Measurements from ENCODE around the gene GRIPAP1. TPM values are rescaled to one million over a fixed set of nuclear protein-coding genes. Genes with fewer than 3 reads are reported as not detected.

GRIPAP1 gene
- total RNA-seq (10 to 100 TPM; 16.2 to 26.0 (median 21.9) TPM), polyA plus RNA-seq (10 to 100 TPM; 16.6 to 34.1 TPM)
- long read RNA-seq, donor 1, transcript GRIPAP1-201 (26 exons, 3,031 nt): major isoform, 26 of 59 reads
- long read RNA-seq, donor 1, partial matches to known transcripts: 15 of 59 reads
- long read RNA-seq, donor 1, other reads (novel, unspliced or antisense): 18 of 59 reads
- long read RNA-seq, donor 2, transcript GRIPAP1-201 (26 exons, 3,031 nt): major isoform, 24 of 72 reads
- long read RNA-seq, donor 2, partial matches to known transcripts: 21 of 72 reads
- long read RNA-seq, donor 2, other reads (novel, unspliced or antisense): 26 of 72 reads
- long read RNA-seq, donor 3, transcript GRIPAP1-201 (26 exons, 3,031 nt): major isoform, 18 of 44 reads
- long read RNA-seq, donor 3, partial matches to known transcripts: 15 of 44 reads
- long read RNA-seq, donor 3, other reads (novel, unspliced or antisense): 11 of 44 reads

- intact Hi-C loops (cut with DNase I): loop anchor here in 5 of 10 donors (1.0 to 5.0 kb wide), 5 partner anchors 35 to 41 kb away; partner anchors contain the start of gene TFE3 (in 4 of the 5)
- H3K27me3 ChIP-seq: no peaks in the 10 kb centered on the region
- peaks cover 0 to 20% (median 0%) of the 10 kb centered on the region in 9 donors for H3K36me3 ChIP-seq
- DNase-seq: peak; percentile 66 to 74
- H3K4me3 ChIP-seq: peak within 1 kb of the TSS; percentile 47 to 82 (median 75)
- TF ChIP-seq, protein P1, sequence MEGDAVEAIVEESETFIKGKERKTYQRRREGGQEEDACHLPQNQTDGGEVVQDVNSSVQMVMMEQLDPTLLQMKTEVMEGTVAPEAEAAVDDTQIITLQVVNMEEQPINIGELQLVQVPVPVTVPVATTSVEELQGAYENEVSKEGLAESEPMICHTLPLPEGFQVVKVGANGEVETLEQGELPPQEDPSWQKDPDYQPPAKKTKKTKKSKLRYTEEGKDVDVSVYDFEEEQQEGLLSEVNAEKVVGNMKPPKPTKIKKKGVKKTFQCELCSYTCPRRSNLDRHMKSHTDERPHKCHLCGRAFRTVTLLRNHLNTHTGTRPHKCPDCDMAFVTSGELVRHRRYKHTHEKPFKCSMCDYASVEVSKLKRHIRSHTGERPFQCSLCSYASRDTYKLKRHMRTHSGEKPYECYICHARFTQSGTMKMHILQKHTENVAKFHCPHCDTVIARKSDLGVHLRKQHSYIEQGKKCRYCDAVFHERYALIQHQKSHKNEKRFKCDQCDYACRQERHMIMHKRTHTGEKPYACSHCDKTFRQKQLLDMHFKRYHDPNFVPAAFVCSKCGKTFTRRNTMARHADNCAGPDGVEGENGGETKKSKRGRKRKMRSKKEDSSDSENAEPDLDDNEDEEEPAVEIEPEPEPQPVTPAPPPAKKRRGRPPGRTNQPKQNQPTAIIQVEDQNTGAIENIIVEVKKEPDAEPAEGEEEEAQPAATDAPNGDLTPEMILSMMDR (IDR thresholded peaks at IDR 0.05): no peak
- ATAC-seq: peak; percentile 88 to 98 (median 94)
- peak within 1 kb of the TSS; percentile 35 to 94 (median 84) for H3K27ac ChIP-seq
- H3K9me3 ChIP-seq: no peaks in the 10 kb centered on the region
- WGBS, 2 donors: 1 to 2% methylated on average over 38 of the region's 38 CpGs
- H3K4me1 ChIP-seq: peaks cover 0 to 9% (median 0%) of the 10 kb centered on the region in 9 donors
These were observed at the start of gene GRIPAP1 for GRCh38 chrX:49002091-49002935. GRIPAP1 (minus strand) TSS chrX:49002264; CDS start chrX:49002229, 35 bp downstream.

DNA sequence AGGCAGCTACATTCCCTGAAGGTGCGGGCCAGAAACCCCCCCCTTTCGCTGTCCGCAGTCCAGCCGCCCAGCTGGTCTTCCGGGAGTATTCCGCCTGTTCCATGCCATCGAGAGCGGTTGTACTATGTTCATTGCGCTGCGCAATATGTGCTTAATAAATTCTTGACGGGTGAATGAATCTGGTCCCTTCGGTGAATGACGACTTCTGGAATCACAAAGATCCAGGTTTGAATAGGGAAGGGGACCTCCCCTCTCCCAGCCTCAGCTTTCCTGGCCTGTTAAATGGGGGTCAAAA lies 41.9 kb upstream of the GRIPAP1 start:
- Histone ChIP-seq H3K36me3 (peaks cover 0 to 7% (median 0%) of the 10 kb centered on the region in 9 donors), H3K4me3 (peak overlapping the region in 8 of 10 donors; percentile 7 to 36 (median 26)), H3K27ac (peak overlapping the region in 9 of 10 donors; percentile 53 to 85 (median 73)), H3K27me3 (no peaks in the 10 kb centered on the region), H3K4me1 (peaks cover 0 to 34% (median 15%) of the 10 kb centered on the region in 9 donors), H3K9me3 (peaks cover 0 to 14% (median 0%) of the 10 kb centered on the region in 11 donors)
- intact Hi-C loops (cut with DNase I): loop anchor here in 7 of 10 donors (1.0 to 10.0 kb wide), 8 partner anchors 33 to 243 kb away; partner anchors contain the start of genes GRIPAP1 (in 4 of the 7), KCND1 (in 2 of the 7), OTUD5 (in 1 of the 7) and WDR45 (in 1 of the 7)
- no peak for DNase-seq
- 16% methylated on average over 13 of the region's 13 CpGs for WGBS, 2 donors
- ATAC-seq: no peak
- TF ChIP-seq, protein P1 (IDR thresholded peaks at IDR 0.05): peak in 1 of 9 donors; percentile 17

DNA sequence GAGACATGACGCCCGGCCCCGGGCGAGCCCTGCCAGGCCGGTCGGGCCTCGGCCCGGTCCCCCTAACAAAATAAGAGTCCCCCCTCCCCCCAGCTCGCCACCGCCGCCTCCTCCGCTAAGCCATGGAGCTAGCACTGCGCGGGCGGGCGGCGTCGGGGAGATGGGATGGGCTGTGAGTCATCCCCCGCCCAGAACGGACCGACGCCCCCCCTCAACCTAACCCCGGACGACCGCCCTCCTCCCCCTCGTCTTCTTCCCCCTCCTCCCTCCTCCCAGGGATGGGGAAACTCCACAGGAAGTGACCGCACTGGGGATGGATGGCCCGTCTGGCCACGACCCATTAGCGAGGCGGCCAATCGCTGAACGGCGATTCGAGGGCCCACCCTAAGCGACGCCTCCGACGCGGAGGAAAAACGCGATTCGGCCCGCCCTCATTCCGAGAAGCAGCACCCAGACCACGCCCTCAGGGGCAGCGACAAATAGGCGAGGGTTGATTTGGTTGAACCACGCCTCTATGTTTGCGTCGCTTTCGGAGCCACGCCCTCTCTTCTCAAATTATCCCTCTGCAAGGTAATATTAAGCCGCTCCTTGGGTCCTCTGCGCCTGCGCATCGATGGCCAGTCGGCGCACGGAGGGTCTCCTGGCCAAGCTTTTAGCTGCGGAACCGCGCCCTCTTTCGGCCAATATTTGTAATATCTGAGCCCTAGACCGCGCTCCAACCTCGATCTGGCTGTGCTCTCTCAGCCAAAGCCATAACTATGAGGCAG lies 41.3 kb upstream of the GRIPAP1 start, which contains the start of gene TFE3:
Gene TFE3 (minus strand): TSS at position 138 of the 767 bp plus-strand sequence. CDS start 131 bp downstream, at position 7.
- H3K4me1 ChIP-seq: peaks cover 0 to 35% (median 15%) of the 10 kb centered on the region in 9 donors
- TF ChIP-seq, protein P1 (IDR thresholded peaks at IDR 0.05): peak; percentile 38 to 76 (median 64)
- peak within 1 kb of the TSS; percentile 91 to 99 (median 96) for H3K27ac ChIP-seq
- ATAC-seq (peak; percentile 91 to 96 (median 94)), DNase-seq (peak; percentile 95 to 98)
- H3K4me3 ChIP-seq: peak within 1 kb of the TSS; percentile 64 to 92 (median 80)
- intact Hi-C loops (cut with DNase I): loop anchor here in 7 of 10 donors (1.0 to 10.0 kb wide), 8 partner anchors 34 to 243 kb away; partner anchors contain the start of genes GRIPAP1 (in 4 of the 7), KCND1 (in 2 of the 7), OTUD5 (in 1 of the 7) and WDR45 (in 1 of the 7)
- H3K36me3 ChIP-seq: peaks cover 0 to 12% (median 0%) of the 10 kb centered on the region in 9 donors
- WGBS, 2 donors: 0% methylated on average over 39 to 63 of the region's 67 CpGs
- H3K27me3 ChIP-seq: no peaks in the 10 kb centered on the region
- H3K9me3 ChIP-seq: peaks cover 0 to 14% (median 0%) of the 10 kb centered on the region in 11 donors
